HepG2 (cell line): ENCODE results near the gene TPRN. TPM values are rescaled to one million over a fixed set of nuclear protein-coding genes. Genes with fewer than 3 reads are reported as not detected.

Experiments
- ATF7 ChIP-seq, 2 experiments: fragments of 450-650 bp in 1 of 2; sonication (generic) in 1 of 2; formaldehyde crosslinking in 1 of 2; IDR thresholded peaks; 2 replicates each; pipeline versions ENCODE4 v1.4.0 to v1.6.1; 2016 to 2020; ENCODE audit warnings: antibody characterized with exemption in 1 of 2, mild to moderate bottlenecking in 1 of 2, missing genetic modification reagents in 1 of 2
- HNF4G ChIP-seq, 2 experiments: sonication (generic) in 1 of 2; formaldehyde crosslinking in 1 of 2; IDR thresholded peaks; 2 replicates each; pipeline versions ENCODE4 v1.4.0 to v1.6.1; 2011 to 2020; ENCODE audit warnings: borderline replicate concordance in 2 of 2, low read depth in 2 of 2, mild to moderate bottlenecking in 2 of 2, low read length in 1 of 2, missing genetic modification reagents in 1 of 2, moderate library complexity in 1 of 2
- SAP130 ChIP-seq: IDR thresholded peaks from 2 replicates; pipeline ENCODE4 v1.6.1; 2016; ENCODE audit warnings: low read depth
- SOX5 ChIP-seq: IDR thresholded peaks from 2 replicates; pipeline ENCODE4 v1.6.1; 2016; ENCODE audit warnings: borderline replicate concordance
- ZBTB7B ChIP-seq: sonication (generic); formaldehyde crosslinking; IDR thresholded peaks from 2 replicates; pipeline ENCODE4 v1.4.0; 2020; ENCODE audit warnings: missing genetic modification reagents
- polyA plus RNA-seq, 8 experiments: library from polyadenylated mRNA; depleted of rRNA in 3 of 8; stranded (reverse) in 7 of 8; unstranded in 1 of 8; fragments of >200 nt; fragmentation: Illumina TruSeq in 4 of 8; extraction: Trizol in 4 of 8; gene quantifications; 2 replicates each; pipeline versions ENCODE4 v1.2.1 to v1.2.3, GENCODE V29; 2011 to 2016; ENCODE audit warnings: low read depth in 4 of 8, missing spikeins in 1 of 8, mixed read lengths in 1 of 8; ENCODE audit not compliant: insufficient read depth in 1 of 8
- total RNA-seq, 5 experiments: library from RNA; depleted of rRNA; stranded (reverse); fragments of >200 nt; fragmentation: Illumina TruSeq; extraction: Trizol; gene quantifications; 2 replicates each; pipeline ENCODE4 v1.2.3, GENCODE V29; 2016; ENCODE audit warnings: low read depth in 1 of 5
- TF ChIP-seq, protein P1 (sequence below): sonication (generic); formaldehyde crosslinking; IDR thresholded peaks from 2 replicates; pipeline ENCODE4 v1.4.0; 2020; ENCODE audit warnings: missing genetic modification reagents
- TF ChIP-seq, protein P2 (sequence below): sonication (generic); formaldehyde crosslinking; IDR thresholded peaks from 2 replicates; pipeline ENCODE4 v1.5.1; 2020; ENCODE audit warnings: mild to moderate bottlenecking, missing genetic modification reagents, borderline replicate concordance
- TF ChIP-seq, protein P3 (sequence below): IDR thresholded peaks from 2 replicates; pipeline ENCODE4 v1.6.1; 2016; ENCODE audit warnings: control low read depth
- TF ChIP-seq, protein P4 (sequence below): sonication (generic); formaldehyde crosslinking; IDR thresholded peaks from 2 replicates; pipeline ENCODE4 v1.8.0; 2022; ENCODE audit warnings: low read depth, missing genetic modification reagents
- TF ChIP-seq, protein P5 (sequence below): sonication (generic); formaldehyde crosslinking; IDR thresholded peaks from 2 replicates; pipeline ENCODE4 v1.4.0; 2020; ENCODE audit warnings: missing genetic modification reagents

The TPRN gene
- total and polyA plus RNA-seq, 2 of the 13 experiments (the other 11 are each of a cell fraction or from before 2014, with no cell fraction given), result 10.1 to 19.2 TPM

DNA sequence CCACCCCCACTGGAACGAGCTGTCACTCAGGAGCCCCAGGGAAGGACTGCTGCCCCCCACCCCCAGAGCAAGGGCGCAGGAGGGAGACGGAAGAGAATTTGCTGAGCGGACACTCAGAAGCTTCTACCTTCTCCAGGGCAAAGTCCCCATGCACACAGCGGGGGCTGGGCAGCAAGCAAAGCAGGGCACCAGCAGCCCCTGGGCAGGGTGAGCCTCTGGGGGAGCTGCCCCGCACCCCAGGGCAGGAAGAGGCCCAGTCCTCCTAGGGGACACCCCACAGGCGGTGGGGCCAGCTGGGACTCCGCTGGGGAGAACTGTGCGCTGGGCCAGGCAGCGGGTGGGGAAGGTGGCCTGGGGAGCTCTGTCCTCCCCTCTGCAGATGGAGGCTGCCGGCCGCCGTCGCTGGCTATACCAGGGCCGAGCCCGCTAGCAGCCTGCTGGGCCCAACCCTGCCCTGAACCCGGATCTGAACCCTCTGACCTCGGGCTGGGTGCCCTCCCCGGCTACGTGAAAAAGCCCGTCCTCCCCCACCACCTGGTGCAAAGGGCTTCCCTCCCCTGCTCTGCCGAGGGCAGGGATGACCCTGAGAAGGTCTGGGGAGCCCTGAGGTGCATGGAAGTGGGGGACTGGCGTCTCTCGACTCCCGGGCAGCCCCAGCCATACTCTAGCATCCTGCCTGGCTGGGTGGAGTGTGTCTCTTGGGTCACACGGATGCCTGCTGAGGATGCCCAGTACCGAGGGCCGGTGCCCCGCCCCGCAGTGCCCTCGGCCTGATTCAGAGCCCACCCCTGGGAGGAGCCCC, 29.6 kb upstream of the TPRN start (continued):
- TF ChIP-seq, protein P1, sequence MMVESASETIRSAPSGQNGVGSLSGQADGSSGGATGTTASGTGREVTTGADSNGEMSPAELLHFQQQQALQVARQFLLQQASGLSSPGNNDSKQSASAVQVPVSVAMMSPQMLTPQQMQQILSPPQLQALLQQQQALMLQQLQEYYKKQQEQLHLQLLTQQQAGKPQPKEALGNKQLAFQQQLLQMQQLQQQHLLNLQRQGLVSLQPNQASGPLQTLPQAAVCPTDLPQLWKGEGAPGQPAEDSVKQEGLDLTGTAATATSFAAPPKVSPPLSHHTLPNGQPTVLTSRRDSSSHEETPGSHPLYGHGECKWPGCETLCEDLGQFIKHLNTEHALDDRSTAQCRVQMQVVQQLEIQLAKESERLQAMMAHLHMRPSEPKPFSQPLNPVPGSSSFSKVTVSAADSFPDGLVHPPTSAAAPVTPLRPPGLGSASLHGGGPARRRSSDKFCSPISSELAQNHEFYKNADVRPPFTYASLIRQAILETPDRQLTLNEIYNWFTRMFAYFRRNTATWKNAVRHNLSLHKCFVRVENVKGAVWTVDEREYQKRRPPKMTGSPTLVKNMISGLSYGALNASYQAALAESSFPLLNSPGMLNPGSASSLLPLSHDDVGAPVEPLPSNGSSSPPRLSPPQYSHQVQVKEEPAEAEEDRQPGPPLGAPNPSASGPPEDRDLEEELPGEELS (CRISPR knock-in tag), result peak; percentile 53
- TF ChIP-seq, protein P2, sequence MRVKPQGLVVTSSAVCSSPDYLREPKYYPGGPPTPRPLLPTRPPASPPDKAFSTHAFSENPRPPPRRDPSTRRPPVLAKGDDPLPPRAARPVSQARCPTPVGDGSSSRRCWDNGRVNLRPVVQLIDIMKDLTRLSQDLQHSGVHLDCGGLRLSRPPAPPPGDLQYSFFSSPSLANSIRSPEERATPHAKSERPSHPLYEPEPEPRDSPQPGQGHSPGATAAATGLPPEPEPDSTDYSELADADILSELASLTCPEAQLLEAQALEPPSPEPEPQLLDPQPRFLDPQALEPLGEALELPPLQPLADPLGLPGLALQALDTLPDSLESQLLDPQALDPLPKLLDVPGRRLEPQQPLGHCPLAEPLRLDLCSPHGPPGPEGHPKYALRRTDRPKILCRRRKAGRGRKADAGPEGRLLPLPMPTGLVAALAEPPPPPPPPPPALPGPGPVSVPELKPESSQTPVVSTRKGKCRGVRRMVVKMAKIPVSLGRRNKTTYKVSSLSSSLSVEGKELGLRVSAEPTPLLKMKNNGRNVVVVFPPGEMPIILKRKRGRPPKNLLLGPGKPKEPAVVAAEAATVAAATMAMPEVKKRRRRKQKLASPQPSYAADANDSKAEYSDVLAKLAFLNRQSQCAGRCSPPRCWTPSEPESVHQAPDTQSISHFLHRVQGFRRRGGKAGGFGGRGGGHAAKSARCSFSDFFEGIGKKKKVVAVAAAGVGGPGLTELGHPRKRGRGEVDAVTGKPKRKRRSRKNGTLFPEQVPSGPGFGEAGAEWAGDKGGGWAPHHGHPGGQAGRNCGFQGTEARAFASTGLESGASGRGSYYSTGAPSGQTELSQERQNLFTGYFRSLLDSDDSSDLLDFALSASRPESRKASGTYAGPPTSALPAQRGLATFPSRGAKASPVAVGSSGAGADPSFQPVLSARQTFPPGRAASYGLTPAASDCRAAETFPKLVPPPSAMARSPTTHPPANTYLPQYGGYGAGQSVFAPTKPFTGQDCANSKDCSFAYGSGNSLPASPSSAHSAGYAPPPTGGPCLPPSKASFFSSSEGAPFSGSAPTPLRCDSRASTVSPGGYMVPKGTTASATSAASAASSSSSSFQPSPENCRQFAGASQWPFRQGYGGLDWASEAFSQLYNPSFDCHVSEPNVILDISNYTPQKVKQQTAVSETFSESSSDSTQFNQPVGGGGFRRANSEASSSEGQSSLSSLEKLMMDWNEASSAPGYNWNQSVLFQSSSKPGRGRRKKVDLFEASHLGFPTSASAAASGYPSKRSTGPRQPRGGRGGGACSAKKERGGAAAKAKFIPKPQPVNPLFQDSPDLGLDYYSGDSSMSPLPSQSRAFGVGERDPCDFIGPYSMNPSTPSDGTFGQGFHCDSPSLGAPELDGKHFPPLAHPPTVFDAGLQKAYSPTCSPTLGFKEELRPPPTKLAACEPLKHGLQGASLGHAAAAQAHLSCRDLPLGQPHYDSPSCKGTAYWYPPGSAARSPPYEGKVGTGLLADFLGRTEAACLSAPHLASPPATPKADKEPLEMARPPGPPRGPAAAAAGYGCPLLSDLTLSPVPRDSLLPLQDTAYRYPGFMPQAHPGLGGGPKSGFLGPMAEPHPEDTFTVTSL (CRISPR knock-in tag), result peak; percentile 75; the same call in 1 of the 2 replicates
- TF ChIP-seq, protein P3, sequence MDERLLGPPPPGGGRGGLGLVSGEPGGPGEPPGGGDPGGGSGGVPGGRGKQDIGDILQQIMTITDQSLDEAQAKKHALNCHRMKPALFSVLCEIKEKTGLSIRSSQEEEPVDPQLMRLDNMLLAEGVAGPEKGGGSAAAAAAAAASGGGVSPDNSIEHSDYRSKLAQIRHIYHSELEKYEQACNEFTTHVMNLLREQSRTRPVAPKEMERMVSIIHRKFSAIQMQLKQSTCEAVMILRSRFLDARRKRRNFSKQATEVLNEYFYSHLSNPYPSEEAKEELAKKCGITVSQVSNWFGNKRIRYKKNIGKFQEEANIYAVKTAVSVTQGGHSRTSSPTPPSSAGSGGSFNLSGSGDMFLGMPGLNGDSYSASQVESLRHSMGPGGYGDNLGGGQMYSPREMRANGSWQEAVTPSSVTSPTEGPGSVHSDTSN, result peak; percentile 58; the same call in 1 of the 2 replicates
- TF ChIP-seq SAP130 (CRISPR knock-in tag), result peak; percentile 77
- TF ChIP-seq, protein P4, sequence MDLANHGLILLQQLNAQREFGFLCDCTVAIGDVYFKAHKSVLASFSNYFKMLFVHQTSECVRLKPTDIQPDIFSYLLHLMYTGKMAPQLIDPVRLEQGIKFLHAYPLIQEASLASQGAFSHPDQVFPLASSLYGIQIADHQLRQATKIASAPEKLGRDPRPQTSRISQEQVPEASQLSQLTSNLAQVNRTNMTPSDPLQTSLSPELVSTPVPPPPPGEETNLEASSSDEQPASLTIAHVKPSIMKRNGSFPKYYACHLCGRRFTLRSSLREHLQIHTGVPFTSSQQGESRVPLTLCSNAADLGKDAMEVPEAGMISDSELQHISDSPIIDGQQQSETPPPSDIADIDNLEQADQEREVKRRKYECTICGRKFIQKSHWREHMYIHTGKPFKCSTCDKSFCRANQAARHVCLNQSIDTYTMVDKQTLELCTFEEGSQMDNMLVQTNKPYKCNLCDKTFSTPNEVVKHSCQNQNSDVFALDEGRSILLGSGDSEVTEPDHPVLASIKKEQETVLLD (CRISPR knock-in tag), result no peak
- TF ChIP-seq, protein P5, sequence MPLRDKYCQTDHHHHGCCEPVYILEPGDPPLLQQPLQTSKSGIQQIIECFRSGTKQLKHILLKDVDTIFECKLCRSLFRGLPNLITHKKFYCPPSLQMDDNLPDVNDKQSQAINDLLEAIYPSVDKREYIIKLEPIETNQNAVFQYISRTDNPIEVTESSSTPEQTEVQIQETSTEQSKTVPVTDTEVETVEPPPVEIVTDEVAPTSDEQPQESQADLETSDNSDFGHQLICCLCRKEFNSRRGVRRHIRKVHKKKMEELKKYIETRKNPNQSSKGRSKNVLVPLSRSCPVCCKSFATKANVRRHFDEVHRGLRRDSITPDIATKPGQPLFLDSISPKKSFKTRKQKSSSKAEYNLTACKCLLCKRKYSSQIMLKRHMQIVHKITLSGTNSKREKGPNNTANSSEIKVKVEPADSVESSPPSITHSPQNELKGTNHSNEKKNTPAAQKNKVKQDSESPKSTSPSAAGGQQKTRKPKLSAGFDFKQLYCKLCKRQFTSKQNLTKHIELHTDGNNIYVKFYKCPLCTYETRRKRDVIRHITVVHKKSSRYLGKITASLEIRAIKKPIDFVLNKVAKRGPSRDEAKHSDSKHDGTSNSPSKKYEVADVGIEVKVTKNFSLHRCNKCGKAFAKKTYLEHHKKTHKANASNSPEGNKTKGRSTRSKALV (CRISPR knock-in tag), result no peak
- TF ChIP-seq SOX5 (CRISPR knock-in tag), result peak; percentile 19; the same call in 1 of the 2 replicates
- TF ChIP-seq HNF4G (IDR thresholded peaks at IDR 0.05; ENCODE audit: borderline replicate concordance, low read depth, low read length), result peak; percentile 48; the same call in 1 of the 2 replicates
- TF ChIP-seq HNF4G (CRISPR knock-in tag; IDR thresholded peaks at IDR 0.05; ENCODE audit: borderline replicate concordance, low read depth), result peak; percentile 83; the same call in 1 of the 2 replicates
- TF ChIP-seq ZBTB7B, result peak; percentile 26; the same call in 1 of the 2 replicates
- TF ChIP-seq ATF7 (IDR thresholded peaks at IDR 0.05), result no peak
- TF ChIP-seq ATF7 (CRISPR knock-in tag; IDR thresholded peaks at IDR 0.05), result no peak
